Skeletal muscle satellite cell (primary cell): ENCODE data around the gene ANKRD24.
"Not testable (repeated sequence)": the region's sequence is repeated elsewhere in the genome, so short reads cannot be mapped to it uniquely, and the experiment has no call there.

ENCODE experiments used
- H3K27me3 ChIP-seq: 2 replicates; pipeline ENCODE4 v1.7.0; 2013; ENCODE audit warnings: low read length; ENCODE audit not compliant: control insufficient read depth, insufficient read depth
- H3K36me3 ChIP-seq: 2 replicates; pipeline ENCODE4 v1.7.0; 2013; ENCODE audit warnings: mild to moderate bottlenecking, control low read depth, low read length; ENCODE audit not compliant: insufficient read depth
- H3K4me1 ChIP-seq: 2 replicates; pipeline ENCODE4 v1.7.0; 2013; ENCODE audit warnings: low read length; ENCODE audit not compliant: control insufficient read depth, insufficient read depth
- H3K4me2 ChIP-seq: 2 replicates; pipeline ENCODE4 v1.7.0; 2013; ENCODE audit warnings: mild to moderate bottlenecking, low read length
- H3K4me3 ChIP-seq: 2 replicates; pipeline ENCODE4 v1.7.0; 2013; ENCODE audit warnings: low read length
- H3K9ac ChIP-seq: 2 replicates; pipeline ENCODE4 v1.7.0; 2013; ENCODE audit warnings: mild to moderate bottlenecking, low read depth, low read length, moderate library complexity
- H3K9me3 ChIP-seq: replicated peaks from 2 replicates; pipeline ENCODE4 v1.7.0; 2013; ENCODE audit warnings: mild to moderate bottlenecking, control low read depth, low read length

Gene ANKRD24

GRCh38 chr19:4152241-4152998, 30.1 kb upstream of the ANKRD24 start:
- no peak overlapping the region for H3K4me2 ChIP-seq
- no peak overlapping the region for H3K4me3 ChIP-seq
- no peaks in the 10 kb centered on the region for H3K36me3 ChIP-seq
- no peaks in the 10 kb centered on the region for H3K9me3 ChIP-seq
- H3K27me3 ChIP-seq, result peaks cover 50% of the 10 kb centered on the region
- H3K4me1 ChIP-seq, result no peaks in the 10 kb centered on the region
- no peak overlapping the region for H3K9ac ChIP-seq

GRCh38 chr19:4154571-4155312, 27.7 kb upstream of the ANKRD24 start:
- Histone ChIP-seq H3K27me3 (peaks cover 45% of the 10 kb centered on the region), H3K4me1 (no peaks in the 10 kb centered on the region), H3K9ac (no peak overlapping the region), H3K4me3 (no peak overlapping the region), H3K4me2 (no peak overlapping the region), H3K36me3 (no peaks in the 10 kb centered on the region), H3K9me3 (no peaks in the 10 kb centered on the region)

GRCh38 chr19:4157164-4157563, 25.3 kb upstream of the ANKRD24 start:
- Histone ChIP-seq H3K4me1 (no peaks in the 10 kb centered on the region), H3K4me3 (no peak overlapping the region), H3K9ac (no peak overlapping the region), H3K4me2 (no peak overlapping the region), H3K9me3 (no peaks in the 10 kb centered on the region), H3K27me3 (peaks cover 35% of the 10 kb centered on the region), H3K36me3 (no peaks in the 10 kb centered on the region)

- not testable (repeated sequence) for H3K9ac ChIP-seq
Observed at GRCh38 chr19:4157971-4158370, 24.5 kb upstream of the ANKRD24 start.

GRCh38 chr19:4161415-4162077, 20.9 kb upstream of the ANKRD24 start:
- Histone ChIP-seq H3K4me1 (no peaks in the 10 kb centered on the region), H3K27me3 (peaks cover 22% of the 10 kb centered on the region), H3K9me3 (no peaks in the 10 kb centered on the region), H3K4me3 (no peak overlapping the region), H3K4me2 (no peak overlapping the region), H3K36me3 (no peaks in the 10 kb centered on the region), H3K9ac (no peak overlapping the region)

More at GRCh38 chr19:4157971-4158370, 24.5 kb upstream of the ANKRD24 start:
- not testable (repeated sequence) for H3K36me3 ChIP-seq, H3K4me3 ChIP-seq, H3K4me1 ChIP-seq, H3K4me2 ChIP-seq, H3K9me3 ChIP-seq
- H3K27me3 ChIP-seq, result peaks cover 29% of the 10 kb centered on the region

- H3K9me3 ChIP-seq, result no peaks in the 10 kb centered on the region
- H3K36me3 ChIP-seq, result no peaks in the 10 kb centered on the region
- no peak overlapping the region for H3K9ac ChIP-seq
- peaks cover 17% of the 10 kb centered on the region for H3K27me3 ChIP-seq
- no peak overlapping the region for H3K4me3 ChIP-seq
- no peaks in the 10 kb centered on the region for H3K4me1 ChIP-seq
- H3K4me2 ChIP-seq, result no peak overlapping the region
Observed at GRCh38 chr19:4164262-4164661, 18.2 kb upstream of the ANKRD24 start.

GRCh38 chr19:4171676-4172075, 10.8 kb upstream of the ANKRD24 start:
- Histone ChIP-seq H3K36me3 (peaks cover 2% of the 10 kb centered on the region), H3K4me2 (no peak overlapping the region), H3K9ac (no peak overlapping the region), H3K4me1 (no peaks in the 10 kb centered on the region), H3K4me3 (no peak overlapping the region), H3K9me3 (no peaks in the 10 kb centered on the region), H3K27me3 (peaks cover 17% of the 10 kb centered on the region)

GRCh38 chr19:4172861-4173473, 9.5 kb upstream of the ANKRD24 start:
- no peaks in the 10 kb centered on the region for H3K4me1 ChIP-seq
- no peak overlapping the region for H3K4me3 ChIP-seq
- H3K9ac ChIP-seq, result no peak overlapping the region
- H3K9me3 ChIP-seq, result no peaks in the 10 kb centered on the region
- H3K4me2 ChIP-seq, result peak overlapping the region; percentile 1
- peaks cover 17% of the 10 kb centered on the region for H3K27me3 ChIP-seq
- H3K36me3 ChIP-seq, result peaks cover 6% of the 10 kb centered on the region

- Histone ChIP-seq H3K9me3 (no peaks in the 10 kb centered on the region), H3K4me2 (no peak overlapping the region), H3K9ac (no peak overlapping the region), H3K4me1 (no peaks in the 10 kb centered on the region), H3K36me3 (peaks cover 6% of the 10 kb centered on the region), H3K4me3 (no peak overlapping the region), H3K27me3 (peaks cover 14% of the 10 kb centered on the region)
Observed at GRCh38 chr19:4173479-4174212, 8.8 kb upstream of the ANKRD24 start.

GRCh38 chr19:4174213-4174894, 8.1 kb upstream of the ANKRD24 start:
- H3K4me2 ChIP-seq, result no peak overlapping the region
- H3K27me3 ChIP-seq, result peaks cover 14% of the 10 kb centered on the region
- H3K4me3 ChIP-seq, result no peak overlapping the region
- H3K9me3 ChIP-seq, result no peaks in the 10 kb centered on the region
- H3K36me3 ChIP-seq, result peaks cover 9% of the 10 kb centered on the region
- no peak overlapping the region for H3K9ac ChIP-seq
- H3K4me1 ChIP-seq, result no peaks in the 10 kb centered on the region
